Stimulated activated CD8-positive, alpha-beta memory T cell treated with anti-CD3 and anti-CD28 coated beads, Interleukin-15, amount 100 ng/mL, for 4 hours (primary cell): ENCODE measurements around the gene ARHGEF16.

Source experiments
- DNase-seq, 2 donors: peaks; one replicate each; pipeline ENCODE4 v3.0.0-alpha.2; 2020; ENCODE audit warnings: low read depth in 2 of 2

Gene ARHGEF16

GRCh38 chr1:3501856-3502640 is 47.6 kb downstream of the ARHGEF16 start:
- DNase-seq: no peak

DNA sequence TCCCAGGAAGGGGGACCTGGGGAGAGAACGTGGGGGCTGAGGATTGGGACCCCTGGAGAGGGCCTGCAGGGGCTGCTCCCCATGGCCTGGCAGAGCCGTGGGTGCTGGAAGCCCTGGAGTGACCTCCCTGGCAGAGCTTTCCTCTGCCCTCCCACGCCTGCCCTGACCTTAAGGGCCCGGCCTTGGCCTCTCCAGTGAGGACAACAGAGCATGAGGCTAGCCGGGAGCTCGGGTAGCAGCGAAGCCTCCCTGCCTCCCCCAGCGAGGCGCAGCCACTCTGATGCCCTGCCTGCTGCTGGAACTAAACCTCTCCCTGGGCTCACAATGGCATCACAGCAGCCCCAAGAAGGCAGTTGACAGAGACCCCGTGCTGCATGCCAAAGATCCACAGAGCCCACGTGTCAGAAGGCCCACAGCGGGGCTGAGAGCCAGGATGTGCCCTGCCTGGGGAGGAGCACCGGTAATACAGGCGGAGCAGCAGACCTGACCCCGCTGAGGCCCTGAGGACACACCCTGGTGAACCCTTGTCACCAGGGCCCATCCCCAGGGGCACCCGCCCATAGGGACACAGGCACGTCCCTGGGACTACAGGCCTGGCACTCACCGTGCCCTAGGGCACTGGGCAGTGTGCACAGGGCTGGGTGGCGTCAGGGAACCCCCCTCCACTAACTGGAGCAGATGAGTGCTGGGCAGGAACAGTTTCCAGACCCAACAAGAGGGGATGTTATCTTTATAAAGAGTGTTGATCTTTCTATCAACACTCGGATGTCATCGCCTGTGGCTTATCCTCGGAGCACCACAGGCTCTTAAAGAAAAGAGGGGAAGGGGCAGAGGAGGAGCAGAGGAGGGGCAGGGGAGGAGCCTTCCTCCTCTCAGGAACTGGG is 48.4 kb downstream of the ARHGEF16 start:
- DNase-seq: no peak

DNA sequence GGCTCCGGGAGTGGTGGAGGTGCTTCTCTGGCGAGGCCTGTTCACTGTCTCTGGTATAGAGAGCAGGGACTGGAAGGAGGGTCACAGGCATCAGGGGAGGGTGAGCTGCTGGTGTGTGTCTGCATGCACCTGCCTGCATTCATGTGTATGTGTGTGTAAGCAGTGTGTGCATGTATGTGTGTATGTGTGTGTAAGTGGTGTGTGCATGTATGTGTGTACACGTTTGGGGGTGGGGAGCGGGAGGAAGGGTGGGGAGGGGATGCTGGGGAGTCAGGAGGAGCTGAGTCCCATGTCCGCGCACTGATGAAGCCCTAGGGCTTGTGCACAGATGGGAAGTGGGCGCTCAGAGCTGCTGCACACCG is 49.0 kb downstream of the ARHGEF16 start:
- DNase-seq: no peak

GRCh38 chr1:3504151-3504821 is 49.8 kb downstream of the ARHGEF16 start:
- DNase-seq: no peak

DNA sequence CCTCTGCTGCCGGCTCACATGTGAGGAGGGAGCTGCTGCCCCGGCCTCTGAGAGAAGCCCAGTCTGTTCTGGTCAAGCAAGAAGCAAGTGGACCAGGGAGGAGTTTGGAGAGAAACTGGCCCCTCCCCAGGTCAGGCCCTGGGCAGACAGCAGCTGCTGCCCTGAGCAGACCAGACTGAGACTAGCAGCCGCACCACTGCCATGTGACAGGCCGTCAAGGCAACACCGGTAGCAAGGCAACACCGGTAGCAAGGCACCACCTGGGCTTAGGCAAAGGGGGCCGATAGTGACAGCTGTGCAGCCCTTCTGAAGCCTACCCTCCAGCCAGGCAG is 50.3 kb downstream of the ARHGEF16 start:
- no peak for DNase-seq

DNA sequence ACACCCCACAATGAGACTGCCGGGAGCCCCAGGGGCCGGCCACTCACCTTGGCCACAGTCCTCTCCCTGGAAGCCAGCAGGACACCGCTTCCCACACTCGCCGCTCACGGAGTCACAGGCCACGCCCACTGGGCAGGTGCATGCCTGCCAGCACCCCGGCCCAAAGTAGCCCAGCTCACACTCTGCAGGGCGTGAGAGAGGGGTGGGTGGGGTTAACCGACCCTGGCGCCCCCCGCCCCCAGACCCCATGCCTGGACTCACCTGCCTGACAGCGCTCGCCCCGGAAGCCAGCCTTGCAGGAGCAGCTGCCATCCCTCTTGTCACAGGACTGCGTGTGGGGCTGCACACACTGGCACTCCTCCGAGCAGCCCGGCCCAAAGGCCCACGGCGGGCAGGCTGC is 50.7 kb downstream of the ARHGEF16 start:
- DNase-seq: no peak

DNA sequence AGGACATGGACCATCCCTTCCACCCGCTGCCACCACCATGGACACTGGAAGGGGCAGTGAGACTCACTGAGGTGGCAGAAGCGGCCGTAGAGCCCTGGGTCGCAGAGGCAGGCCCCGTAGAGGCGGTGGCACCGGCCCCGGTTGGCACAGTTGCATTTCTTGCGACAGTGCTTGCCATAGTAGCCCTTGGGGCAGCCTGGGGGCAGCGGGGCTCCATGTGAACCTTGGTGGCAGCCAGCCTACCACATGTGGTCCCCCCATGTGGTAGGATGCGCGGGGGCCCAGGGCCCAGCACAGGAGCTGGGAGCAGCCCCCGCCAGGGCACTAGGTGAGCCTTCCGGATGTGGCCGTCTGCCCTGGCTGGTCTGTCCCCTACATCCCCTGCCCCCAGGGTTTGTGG is 51.6 kb downstream of the ARHGEF16 start:
- DNase-seq: no peak

- no peak for DNase-seq
These were observed 52.5 kb downstream of the ARHGEF16 start for GRCh38 chr1:3506943-3507342.

DNA sequence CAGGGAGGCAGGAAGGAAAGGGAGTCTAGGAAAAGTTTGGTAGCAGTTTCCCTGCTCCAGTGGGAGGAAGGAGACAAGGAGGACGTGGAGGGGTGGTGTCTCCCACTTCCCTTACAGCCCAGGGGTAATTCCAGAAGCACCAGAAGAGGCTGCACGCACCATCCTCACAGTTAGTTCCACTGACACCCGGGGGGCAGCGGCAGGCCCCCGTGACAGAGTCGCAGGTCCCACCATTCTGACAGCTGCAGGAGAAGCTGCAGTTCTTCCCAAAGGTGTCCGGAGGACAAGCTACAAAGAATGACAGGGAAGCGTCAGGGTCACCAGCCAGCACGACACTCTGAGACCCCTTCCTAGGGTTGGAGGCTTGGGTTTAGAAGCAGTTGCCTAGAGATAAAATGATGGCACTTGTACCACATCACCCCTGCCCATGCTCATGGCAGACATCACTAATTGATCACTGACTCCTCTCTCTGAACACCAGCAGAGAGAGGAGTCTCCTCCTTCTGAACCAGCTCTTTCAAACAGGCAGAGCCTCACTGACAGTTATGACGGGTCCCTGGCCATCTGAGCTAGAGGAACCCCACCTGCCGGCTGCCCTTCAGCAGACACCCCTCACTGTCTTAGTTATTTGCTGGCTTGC is 53.3 kb downstream of the ARHGEF16 start:
- DNase-seq: no peak

DNA sequence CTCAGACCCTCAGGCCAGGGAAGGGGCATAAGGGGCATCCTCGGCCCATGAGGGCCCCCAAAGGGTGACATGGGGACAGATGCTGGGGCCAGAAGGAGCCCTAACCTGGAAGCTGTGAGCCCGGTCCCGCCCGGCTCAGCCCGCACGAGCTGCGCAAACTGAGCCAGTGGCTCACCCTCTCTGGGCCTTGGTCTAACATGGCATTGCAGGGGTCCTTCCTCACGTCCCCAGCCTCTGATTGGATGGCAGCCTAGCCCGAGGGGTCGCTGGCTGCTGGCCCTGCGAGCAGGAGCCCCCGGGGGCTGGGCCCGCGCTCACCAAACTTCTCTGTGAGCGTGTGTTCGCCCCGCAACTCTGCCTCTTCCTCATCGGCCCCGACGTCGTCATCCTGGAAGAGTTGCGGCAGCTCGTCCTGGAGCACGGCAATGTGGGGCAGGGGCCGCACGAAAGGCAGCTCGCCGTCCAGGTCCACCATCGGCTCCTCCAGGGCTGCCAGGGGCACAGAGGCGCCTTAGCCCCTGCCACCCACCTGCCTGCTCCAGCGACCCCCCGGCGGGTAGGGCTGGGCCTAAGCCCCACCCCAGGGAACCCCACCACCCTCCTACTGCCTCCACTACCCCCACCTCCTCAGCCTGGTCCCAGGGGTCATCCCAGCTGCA is 54.4 kb downstream of the ARHGEF16 start:
- no peak for DNase-seq

DNA sequence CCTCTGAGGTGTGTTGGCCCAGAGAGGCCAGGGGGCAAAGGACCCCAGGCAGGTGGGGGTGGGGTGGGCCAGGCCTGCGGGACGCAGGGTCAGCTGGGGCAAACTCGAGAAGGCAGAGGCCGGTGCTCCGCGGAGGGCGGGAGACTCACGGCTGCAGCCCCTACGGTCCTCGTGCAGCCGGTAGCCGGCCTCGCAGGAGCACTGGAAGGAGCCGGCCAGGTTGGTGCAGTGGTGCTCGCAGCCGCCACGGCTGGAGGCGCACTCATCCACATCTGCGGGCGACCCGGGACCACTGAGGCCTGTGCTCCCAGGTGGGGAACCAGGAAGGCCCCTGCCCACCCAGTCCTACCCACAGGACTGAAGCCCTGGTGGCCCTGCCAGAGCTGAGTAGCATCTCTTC is 55.3 kb downstream of the ARHGEF16 start:
- DNase-seq: no peak

DNA sequence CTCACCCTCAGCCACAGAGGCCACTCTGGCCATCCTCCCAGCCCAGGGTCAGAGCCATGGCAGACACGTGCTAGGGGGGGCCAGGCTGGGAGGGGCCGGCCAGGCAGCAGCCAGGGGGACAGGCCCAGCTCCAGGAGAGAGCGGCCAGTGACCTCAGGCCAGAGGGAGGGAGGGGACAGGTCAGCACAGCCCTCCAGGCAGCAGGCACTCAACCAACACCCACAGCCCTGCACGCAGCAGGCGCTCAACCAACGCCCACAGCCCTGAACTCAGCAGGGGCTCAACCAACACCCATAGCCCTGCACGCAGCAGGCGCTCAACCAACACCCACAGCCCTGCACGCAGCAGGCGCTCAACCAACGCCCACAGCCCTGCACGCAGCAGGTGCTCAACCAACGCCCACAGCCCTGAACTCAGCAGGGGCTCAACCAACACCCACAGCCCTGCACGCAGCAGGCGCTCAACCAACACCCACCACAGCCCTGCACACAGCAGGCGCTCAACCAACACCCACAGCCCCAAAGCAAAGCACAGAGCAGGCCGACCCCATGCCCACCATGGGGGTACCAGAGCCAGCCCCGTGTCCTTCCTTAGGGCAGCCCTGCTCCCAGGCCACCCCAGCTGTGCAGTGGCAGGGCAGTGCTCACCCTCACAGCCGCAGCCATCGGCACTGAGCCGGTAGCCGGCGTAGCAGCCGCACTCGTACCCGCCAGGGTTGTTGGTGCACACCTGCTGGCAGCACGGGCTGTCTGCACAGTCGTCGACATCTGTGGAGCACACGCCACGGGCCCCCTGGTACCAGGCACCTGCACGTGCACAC is 55.9 kb downstream of the ARHGEF16 start:
- no peak for DNase-seq

- no peak for DNase-seq
These were observed 56.4 kb downstream of the ARHGEF16 start for GRCh38 chr1:3510956-3511250.

GRCh38 chr1:3511306-3511705 is 56.8 kb downstream of the ARHGEF16 start:
- no peak for DNase-seq

DNA sequence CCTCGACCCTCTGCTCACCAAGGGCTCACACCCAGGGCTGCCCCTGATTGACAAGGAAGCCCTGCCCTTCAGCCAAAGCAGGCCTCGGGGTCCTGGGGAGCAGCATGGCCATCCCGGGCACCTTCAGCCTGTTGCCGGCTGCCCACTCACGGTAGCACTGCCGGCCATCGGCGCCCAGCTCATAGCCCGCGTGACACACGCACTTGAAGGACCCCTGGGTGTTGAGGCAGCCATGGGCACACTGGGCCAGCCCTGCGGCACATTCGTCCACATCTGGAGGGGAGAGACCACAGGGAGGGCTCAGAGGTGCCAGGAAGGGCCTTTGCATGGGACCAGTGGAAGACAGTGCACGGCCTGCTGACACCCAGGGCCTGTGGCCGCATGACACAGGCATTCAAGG is 57.4 kb downstream of the ARHGEF16 start:
- DNase-seq: no peak

DNA sequence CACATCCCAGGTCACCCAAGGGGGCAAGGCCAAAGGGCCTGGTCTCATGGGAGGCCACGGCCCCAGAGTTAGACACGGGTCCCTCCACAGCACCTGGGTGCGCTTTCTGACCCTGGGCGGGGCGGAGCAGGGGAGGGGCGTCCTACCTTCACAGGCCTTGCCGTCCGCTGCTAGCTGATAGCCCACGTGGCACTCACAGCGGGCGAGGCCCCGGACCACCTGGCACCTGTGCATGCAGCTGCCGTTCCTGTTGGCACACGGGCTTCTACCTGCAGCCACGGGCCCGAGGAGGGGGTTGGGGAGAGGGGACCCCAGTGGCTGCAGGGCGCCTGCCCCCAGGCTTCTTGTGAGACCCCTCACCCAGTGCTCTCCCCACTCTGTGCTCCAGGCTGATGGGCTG is 59.9 kb downstream of the ARHGEF16 start:
- DNase-seq: no peak

DNA sequence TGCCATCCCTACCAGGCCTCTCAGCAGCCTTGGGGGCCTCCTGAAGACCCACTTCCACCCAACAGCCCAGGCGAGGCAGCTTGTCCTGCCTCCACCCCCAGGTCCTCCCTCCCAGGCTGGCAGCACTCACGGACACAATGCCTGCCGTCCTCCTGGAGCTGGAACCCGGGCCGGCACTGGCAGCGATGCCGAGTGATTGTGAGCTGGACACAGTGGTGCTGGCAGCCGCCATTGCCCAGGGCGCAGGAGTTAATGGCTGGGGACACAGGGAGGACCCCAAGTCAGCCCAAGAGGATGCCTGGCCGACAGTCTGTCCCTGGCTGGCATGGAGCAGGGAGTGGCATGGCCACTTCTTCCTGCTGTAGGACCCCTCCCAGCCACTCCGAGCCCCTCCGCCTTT is 60.8 kb downstream of the ARHGEF16 start:
- no peak for DNase-seq

GRCh38 chr1:3515774-3516480 is 61.5 kb downstream of the ARHGEF16 start:
- no peak for DNase-seq

DNA sequence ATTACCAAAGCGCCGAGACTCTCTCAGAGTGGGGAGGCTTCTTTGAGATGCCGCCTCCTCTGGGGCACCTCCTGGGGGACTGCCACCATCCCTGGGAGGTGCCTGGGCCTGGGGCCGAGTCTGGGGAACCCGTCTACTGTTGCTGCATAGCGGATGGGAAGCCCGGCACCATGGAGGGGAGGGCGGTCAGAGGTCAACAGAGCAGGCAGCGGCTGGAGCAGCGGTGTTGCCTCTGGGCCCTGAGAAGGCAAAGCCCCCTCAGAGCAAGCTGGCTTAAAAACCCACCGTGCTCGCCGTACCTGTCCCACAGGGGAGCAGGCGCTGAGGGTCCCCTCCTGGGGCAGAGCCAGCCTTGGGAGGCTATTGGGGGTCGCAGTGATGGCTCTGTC is 62.0 kb downstream of the ARHGEF16 start:
- DNase-seq: no peak

DNA sequence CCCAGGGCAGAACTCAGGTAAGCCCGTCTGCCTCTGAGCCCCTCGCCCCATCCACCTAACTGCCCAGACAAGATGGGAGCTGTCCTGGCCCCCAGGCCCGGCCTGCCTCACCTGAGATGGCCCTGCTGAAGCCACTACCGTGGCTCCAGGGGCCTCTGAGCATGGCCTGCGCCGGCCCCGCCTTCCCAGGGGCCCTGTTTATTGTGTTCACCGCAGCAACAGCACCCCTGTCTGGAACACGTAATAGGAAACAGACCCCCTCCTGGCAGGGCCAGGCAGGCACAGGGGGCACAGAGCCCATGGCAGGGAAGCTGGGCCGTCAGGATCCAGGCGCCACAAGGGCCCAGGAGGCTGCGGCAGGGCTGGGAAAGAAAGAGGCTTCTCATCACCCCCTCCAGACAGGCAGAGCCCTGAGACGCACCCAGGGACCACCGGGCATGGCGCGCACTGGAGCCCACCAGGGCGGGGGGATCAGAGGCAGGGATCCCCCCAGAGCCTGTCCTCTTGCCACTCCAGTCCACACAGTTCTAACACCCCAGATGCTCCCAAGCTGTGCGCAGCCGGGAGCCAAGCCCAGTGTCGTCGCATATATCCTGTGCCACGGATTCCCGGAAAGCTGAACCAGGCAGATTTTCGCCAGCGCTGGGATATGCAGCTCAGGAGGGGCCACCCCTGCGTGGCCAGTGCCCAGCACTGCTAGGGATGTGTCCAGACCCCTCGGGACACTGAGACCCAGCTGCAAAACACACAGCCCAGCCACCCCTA is 62.6 kb downstream of the ARHGEF16 start:
- no peak for DNase-seq
